Esophagus muscularis mucosa (tissue), 4 donors: ENCODE results near the gene RNF225.

ENCODE experiments used
- CTCF ChIP-seq, 3 experiments: fragments of 200-600 bp in 2 of 3; fragments of 450-650 bp in 1 of 3; sonication (generic) in 2 of 3; IDR thresholded peaks; one replicate each; pipeline ENCODE4 v1.5.1; 2017 to 2019; ENCODE audit warnings: antibody characterized with exemption in 3 of 3, mild to moderate bottlenecking in 2 of 3, moderate library complexity in 1 of 3
- EP300 ChIP-seq: sonication (generic); formaldehyde crosslinking; IDR thresholded peaks from one replicate; pipeline ENCODE4 v1.6.1; 2017; ENCODE audit warnings: antibody characterized with exemption
- POLR2A ChIP-seq: fragments of 450-650 bp; IDR thresholded peaks from one replicate; pipeline ENCODE4 v1.6.1; 2017; ENCODE audit warnings: antibody characterized with exemption, moderate library complexity, mild to moderate bottlenecking, low read depth

- no peak for TF ChIP-seq CTCF (IDR thresholded peaks at IDR 0.05)
- TF ChIP-seq POLR2A = no peak
- no peak for TF ChIP-seq EP300
These were observed 12.4 kb upstream of the RNF225 start for GRCh38 chr19:58382997-58383603.
